Suppressor macrophage treated with lipopolysaccharide for 1 hour (primary cell): ENCODE data around the gene PPOX.

ENCODE experiments used
- DNase-seq, 3 donors: peaks; one replicate each; pipeline ENCODE4 v3.0.0-alpha.2; 2020 to 2022

The PPOX gene

GRCh38 chr1:161176468-161177111, 10.4 kb downstream of the PPOX start:
- DNase-seq = no peak

- DNase-seq = peak; percentile 85 to 96 (median 92)
Observed at GRCh38 chr1:161177112-161177935, 11.1 kb downstream of the PPOX start, which contains the start of gene B4GALT3. B4GALT3 (minus strand) TSS chr1:161177507; CDS start chr1:161176060, 1,447 bp downstream.

- no peak for DNase-seq
Observed at GRCh38 chr1:161177936-161178244, 11.7 kb downstream of the PPOX start.

- DNase-seq = no peak
Observed at GRCh38 chr1:161179698-161180097, 13.5 kb downstream of the PPOX start.

- peak; percentile 42 to 65 (median 62) for DNase-seq
Observed at GRCh38 chr1:161180639-161181038, 14.4 kb downstream of the PPOX start.

- peak; percentile 38 to 58 (median 47) for DNase-seq
Observed at GRCh38 chr1:161182214-161182613, 16.0 kb downstream of the PPOX start.

DNA sequence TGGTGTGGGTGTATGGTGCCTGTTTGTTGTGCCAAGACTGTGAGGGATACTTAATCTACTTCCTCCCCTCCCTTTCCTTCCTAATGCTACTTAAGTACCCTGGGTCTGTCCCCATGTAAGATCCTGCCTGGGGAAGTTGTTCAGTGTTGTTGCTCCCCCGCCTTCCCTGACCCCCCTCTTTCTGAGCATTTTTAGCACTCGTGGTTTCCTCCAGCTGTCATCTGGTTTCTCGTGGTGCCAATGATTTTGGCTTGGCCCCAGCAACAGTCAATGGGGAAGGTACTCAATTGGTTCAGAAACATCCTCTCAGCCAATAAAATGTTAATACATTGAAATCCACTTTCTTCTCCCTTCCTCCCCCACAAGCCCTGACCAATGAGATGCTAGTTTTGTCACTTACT, 19.1 kb downstream of the PPOX start:
- peak; percentile 89 to 92 (median 90) for DNase-seq

DNA sequence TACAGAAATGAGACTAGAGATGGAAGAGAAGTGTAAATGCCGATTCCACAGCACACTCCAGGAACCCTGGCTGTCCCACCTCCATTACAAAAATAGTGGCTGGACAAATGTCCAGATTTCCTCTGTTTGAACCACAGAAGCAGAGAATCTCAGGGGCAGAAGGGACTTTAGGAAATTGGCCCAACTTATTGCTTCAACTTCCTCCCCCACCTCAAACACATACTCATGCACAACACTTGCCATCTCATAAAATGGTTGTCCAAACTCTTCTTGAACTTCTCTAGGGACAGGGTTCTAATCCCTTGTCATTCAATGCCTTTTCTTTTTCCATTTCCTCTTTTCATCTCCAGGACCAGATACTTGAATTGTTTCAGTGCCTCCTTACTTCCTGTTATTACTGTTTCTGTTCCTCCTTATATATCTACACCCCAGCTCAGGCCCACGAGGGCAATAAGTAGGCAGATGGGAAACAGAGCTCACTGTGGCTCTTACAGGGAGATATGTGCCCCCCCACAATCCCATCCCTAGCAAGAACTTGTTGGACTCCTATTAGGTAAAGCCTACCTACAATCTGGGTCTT, 19.6 kb downstream of the PPOX start:
- DNase-seq = peak; percentile 83 to 91 (median 87)

DNA sequence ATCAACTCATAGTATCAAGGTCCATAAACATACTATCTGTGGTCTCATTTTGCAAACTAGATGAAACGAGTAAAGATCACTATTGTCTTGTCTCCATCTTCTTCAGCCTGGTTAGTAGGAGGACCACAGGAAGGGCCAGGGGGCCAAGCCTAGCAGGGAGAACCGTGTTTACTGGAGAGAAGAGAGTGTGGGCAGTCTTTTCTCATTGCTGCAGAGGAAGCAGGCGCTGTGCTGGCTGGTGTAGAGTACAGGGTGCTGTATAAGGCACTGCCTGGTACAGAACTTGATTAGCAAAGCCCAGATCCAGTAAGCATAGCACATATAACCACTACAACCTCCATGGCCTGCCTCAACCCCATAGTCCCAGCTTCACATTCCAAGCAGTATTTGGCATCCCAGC, 21.1 kb downstream of the PPOX start:
- DNase-seq = no peak

DNA sequence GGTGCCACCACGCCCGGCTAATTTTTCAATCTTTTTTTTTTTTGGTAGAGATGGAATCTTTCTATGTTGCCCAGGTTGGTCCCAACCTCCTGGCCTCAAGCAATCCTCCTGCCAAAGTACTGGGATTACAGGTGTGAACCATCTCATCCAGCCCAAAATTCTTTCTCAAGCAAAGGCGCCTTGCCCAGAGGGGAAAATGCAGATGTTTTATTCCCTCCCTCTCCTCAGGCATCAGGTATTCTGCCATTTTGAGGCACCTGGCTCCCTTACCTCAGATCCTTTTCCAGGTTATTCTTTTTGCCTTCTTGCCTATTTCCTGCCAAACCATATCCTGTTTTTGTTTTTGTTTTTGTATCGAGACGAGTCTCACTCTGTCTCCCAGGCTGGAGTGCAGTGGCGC, 22.2 kb downstream of the PPOX start:
- no peak for DNase-seq

GRCh38 chr1:161189036-161189435, 22.8 kb downstream of the PPOX start:
- no peak for DNase-seq

- DNase-seq = no peak
Observed at GRCh38 chr1:161190962-161191521, 24.8 kb downstream of the PPOX start.

GRCh38 chr1:161191971-161192370, 25.7 kb downstream of the PPOX start:
- no peak for DNase-seq

DNA sequence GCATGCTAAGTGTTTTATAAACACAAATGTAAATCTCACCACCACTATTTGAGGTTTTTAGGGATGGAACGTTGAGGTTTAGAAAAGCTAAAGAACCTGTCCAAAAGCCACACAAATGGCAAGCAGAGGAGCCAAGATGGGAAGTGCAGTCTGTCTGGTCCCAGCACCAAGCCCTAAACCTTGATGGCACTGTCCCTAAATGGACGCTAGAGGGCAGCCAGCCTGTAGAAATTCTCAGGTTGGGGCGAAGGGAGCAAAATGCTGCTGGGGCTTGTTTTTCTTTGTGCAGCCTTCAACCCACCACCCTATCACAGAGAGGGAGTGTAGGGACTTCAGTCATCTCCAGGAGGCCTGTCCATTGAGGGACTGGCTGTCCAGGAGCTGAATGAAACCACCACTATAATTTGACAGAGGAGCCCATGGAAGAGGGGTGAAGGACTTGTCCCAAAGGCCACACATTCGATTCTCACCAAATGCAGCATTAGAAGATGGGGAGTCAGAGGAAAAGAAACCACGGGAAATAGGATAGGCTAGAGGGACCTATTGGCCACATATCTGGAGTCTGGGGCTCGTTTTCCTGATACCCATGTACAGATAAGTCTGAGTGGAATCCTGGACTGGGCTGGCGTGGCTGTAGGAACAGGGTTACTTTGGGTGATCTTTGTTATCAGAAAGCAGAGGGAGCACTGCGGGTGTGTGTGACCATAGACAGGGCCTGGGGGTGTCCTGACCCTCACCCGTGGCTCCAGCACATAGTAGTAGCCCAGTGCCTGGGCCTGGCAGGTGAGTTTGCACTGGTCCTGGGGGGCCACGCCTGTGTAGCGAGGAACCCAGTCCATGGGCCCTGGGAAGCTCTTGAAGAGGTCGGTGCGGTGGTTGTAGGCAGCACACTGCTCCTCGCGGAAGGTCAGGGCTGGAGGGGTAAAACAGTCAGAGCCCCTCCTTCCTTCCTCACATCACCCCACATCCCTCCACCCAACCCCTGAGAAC, 26.5 kb downstream of the PPOX start:
- DNase-seq = peak; percentile 83 to 88 (median 84)

DNA sequence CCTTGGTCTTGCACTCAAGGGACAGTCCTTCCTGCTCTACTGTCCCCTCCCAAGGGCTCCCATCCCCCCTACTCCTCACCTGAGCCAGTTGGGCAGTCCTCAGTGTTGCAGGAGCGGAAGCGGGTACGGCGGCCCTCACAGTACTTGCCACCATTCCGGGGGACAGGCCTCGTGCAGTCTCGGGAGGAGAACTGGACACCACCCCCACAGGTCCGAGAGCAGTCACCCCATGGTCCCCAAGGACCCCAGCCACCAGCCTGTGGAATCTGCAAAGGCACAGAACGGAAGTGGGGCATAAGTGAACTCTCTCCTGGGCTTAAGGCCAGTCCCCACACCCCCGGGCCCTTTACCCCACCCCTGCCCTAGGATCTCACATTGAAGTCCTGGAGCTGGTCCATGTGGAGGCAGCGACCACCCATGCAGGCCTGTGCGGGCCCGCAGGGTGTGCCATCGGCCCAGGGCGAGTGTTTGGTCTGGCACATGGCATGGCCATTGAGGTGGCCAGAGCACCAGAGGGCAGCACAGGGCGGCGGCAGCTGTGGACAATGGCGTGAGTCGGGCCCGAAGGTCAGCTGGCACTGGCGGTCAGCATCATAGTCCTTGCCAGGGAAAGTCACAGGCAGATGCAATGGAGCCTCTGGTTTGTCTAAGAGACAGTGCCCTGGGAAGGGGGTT, 27.5 kb downstream of the PPOX start:
- no peak for DNase-seq

DNA sequence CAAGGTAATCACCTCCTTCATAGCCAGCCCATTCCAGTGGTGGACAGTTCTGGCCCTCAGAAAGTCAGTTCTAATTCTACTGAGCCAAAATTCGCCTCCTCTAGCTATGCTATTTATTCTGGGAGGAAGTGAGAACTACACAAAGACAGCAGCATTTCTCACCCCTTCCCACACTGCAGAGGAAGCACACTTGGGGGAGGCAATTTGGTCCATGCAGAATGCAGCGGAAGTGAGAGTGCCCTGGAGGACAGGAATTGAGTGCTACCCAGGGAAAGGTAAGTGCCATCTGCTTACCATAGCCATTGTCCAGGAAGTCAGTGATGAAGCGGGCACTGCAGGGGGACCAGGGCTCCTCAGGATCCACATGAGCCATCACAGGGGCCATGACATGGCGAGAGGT, 28.9 kb downstream of the PPOX start:
- peak; percentile 65 to 73 (median 68) for DNase-seq

DNA sequence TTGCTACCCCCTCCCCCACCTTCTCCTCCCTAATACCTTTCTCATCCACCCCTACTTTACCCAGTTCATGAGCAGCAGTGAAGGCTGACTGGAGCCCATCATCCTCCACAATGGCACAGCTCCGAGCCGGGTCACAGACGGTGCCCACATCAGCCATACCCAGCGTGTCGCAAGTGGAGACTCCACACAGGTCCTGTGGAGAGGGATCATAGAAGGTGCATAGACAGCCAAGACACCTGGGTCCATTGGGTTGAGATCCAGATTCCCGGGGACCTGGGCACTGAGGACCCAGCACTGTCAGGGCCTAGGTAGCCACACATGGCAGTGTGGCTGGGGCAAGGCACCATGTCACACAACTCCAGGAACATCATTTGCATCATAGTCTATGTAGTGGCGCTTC, 29.9 kb downstream of the PPOX start:
- no peak for DNase-seq

- no peak for DNase-seq
Observed at GRCh38 chr1:161196521-161197451, 30.6 kb downstream of the PPOX start.

DNA sequence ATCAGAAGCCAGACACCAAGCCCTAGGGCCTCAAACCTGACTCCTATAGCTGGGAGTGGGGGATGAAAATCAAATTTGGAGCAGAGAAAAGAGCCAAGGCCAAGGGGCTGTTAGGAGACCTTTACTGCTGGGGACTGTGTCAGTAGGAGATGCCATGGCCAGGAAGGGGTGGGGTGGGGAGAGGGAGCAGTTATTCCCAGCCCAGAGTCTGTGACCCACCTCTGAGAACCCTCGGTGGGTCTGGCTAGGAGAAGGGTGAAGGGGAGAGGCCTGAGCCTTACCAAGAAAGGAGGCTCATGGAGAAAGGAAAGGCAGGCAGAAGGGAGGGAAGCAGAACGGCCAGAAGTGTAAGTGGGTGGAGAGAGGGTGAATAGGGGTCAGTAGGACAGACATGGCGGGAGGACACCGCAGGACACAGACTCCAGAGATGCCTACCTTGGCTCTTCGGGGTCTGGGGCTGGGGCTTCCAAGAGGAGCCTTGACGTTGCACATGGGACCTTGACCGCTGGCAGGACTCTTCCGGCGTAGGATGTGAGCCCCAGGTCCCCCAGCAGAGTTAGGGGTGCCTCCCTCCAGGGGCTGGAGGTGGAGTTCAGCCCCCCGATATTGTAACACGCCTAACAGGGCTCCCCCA, 31.5 kb downstream of the PPOX start:
- DNase-seq = no peak
